H1 (cell line): ENCODE results near the gene ZNF528. TPM values are rescaled to one million over a fixed set of nuclear protein-coding genes. Genes with fewer than 3 reads are reported as not detected.

Experiments
- RBBP5 ChIP-seq: IDR thresholded peaks from 2 replicates; pipeline ENCODE4 v1.7.1; 2012; ENCODE audit warnings: low read depth, mild to moderate bottlenecking, inconsistent platforms, low read length, moderate library complexity, borderline replicate concordance
- TCF12 ChIP-seq: IDR thresholded peaks from 2 replicates; pipeline ENCODE4 v1.6.1; 2011; ENCODE audit warnings: low read depth, mild to moderate bottlenecking, low read length
- USF2 ChIP-seq: IDR thresholded peaks from 2 replicates; pipeline ENCODE4 v1.6.1; 2011; ENCODE audit warnings: low read length, improper control_type of control experiment
- polyA plus RNA-seq, 7 experiments: library from polyadenylated mRNA; depleted of rRNA in 3 of 7; stranded (reverse) in 5 of 7; unstranded in 2 of 7; fragments of >200 nt in 5 of 7; fragments of 200-250 nt in 2 of 7; gene quantifications; 1 replicate in 5 of 7; 2 replicates in 1 of 7; 4 replicates in 1 of 7; pipeline versions ENCODE4 v1.2.1 to v1.2.3, GENCODE V29; 2011 to 2013; ENCODE audit warnings: missing spikeins in 2 of 7, mixed read lengths in 2 of 7
- total RNA-seq: library from RNA; stranded (reverse); fragmentation: NEBNext Ultra II Directional; extraction: Animal tissue kit (Norgen Biotek cat#: 25700); gene quantifications from 2 replicates; pipeline ENCODE4 v1.2.1, GENCODE V29; 2021

ZNF528 gene
- total and polyA plus RNA-seq, 2 of the 8 experiments (the other 6 are each of a cell fraction or from before 2014, with no cell fraction given), result 0.58 to 4.2 TPM

DNA sequence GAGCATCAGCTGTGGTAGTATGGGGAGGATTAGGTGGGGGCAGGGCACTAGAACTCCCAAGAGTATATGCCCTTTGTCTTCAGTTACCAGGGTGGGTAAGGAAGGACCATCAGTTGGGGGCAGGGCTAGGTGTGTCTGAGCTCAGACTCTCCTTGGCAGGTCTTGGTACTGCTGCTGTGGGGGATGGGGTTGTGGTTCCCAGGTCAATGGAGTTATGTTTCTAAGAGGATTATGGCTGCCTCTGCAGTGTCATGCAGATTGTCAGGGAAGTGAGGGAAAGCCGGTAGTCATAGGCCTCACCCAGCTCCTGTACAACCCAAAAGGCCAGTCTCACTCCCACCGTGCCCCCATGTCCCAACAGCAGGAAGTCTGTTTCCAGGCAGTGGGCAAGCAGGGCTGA lies 46.9 kb downstream of the ZNF528 start (continued):
- TF ChIP-seq RBBP5 (no peak), USF2 (no peak), TCF12 (no peak)
- TF ChIP-seq, all 59 proteins: peak for 0
